ENCODE measurements around the gene ITPRIPL2. TPM values are rescaled to one million over a fixed set of nuclear protein-coding genes. Genes with fewer than 3 reads are reported as not detected.

Gene ITPRIPL2
- total and polyA plus RNA-seq, 2 of the 13 experiments (the other 11 are each of a cell fraction or from before 2014, with no cell fraction given) = 5.9 to 12.6 TPM

DNA sequence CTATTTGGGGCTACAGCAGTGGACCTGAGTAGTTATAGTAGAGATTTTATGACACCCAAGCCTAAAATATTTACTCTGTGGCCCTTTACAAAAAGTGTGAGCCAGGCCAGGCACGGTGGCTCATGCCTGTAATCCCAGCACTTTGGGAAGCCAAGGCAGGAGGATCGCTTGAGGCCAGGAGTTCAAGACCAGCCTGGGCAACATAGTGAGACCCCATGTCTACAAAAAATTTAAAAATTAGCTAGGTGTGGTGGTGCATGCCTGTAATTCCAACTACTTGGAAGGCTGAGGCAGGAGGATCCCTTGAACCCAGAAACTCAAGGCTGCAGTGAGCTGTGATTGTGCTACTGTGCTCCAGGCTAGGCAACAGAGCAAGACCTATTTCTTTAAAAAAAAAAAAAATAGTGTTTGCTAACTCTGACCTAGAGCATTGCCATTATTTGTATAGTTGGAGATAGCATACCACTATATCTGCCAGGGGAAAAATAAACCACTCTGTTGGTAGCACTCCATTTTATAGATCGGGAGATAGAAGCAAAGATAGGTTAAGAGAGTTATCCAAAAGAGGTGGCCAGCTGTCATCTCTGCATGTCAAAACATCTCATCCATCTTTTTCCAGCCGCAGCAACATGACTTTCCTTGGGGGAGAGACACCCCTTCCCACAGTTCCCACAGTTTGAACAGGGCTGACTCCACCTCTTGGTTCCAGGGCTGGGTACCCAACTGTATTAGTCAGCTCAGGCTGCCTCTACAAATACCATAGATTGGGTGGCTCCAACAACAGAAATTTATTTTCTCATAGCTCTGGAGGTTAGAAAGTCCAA, 3.0 kb upstream of the ITPRIPL2 start (continued):
- TF ChIP-seq, protein P1, sequence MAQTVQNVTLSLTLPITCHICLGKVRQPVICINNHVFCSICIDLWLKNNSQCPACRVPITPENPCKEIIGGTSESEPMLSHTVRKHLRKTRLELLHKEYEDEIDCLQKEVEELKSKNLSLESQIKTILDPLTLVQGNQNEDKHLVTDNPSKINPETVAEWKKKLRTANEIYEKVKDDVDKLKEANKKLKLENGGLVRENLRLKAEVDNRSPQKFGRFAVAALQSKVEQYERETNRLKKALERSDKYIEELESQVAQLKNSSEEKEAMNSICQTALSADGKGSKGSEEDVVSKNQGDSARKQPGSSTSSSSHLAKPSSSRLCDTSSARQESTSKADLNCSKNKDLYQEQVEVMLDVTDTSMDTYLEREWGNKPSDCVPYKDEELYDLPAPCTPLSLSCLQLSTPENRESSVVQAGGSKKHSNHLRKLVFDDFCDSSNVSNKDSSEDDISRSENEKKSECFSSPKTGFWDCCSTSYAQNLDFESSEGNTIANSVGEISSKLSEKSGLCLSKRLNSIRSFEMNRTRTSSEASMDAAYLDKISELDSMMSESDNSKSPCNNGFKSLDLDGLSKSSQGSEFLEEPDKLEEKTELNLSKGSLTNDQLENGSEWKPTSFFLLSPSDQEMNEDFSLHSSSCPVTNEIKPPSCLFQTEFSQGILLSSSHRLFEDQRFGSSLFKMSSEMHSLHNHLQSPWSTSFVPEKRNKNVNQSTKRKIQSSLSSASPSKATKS (CRISPR knock-in tag; IDR thresholded peaks at IDR 0.05) = no peak
- 0 out of 2 replicates have a peak, but pooled peaks have one; percentile 47 for TF ChIP-seq ZNF230 (CRISPR knock-in tag; IDR thresholded peaks at IDR 0.05)
- no peak for TF ChIP-seq NAIF1 (CRISPR knock-in tag; IDR thresholded peaks at IDR 0.05; ENCODE audit: borderline replicate concordance)
- TF ChIP-seq, protein P2, sequence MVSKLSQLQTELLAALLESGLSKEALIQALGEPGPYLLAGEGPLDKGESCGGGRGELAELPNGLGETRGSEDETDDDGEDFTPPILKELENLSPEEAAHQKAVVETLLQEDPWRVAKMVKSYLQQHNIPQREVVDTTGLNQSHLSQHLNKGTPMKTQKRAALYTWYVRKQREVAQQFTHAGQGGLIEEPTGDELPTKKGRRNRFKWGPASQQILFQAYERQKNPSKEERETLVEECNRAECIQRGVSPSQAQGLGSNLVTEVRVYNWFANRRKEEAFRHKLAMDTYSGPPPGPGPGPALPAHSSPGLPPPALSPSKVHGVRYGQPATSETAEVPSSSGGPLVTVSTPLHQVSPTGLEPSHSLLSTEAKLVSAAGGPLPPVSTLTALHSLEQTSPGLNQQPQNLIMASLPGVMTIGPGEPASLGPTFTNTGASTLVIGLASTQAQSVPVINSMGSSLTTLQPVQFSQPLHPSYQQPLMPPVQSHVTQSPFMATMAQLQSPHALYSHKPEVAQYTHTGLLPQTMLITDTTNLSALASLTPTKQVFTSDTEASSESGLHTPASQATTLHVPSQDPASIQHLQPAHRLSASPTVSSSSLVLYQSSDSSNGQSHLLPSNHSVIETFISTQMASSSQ (IDR thresholded peaks at IDR 0.05; ENCODE audit: low read depth) = no peak
- TF ChIP-seq, protein P2 (CRISPR knock-in tag; IDR thresholded peaks at IDR 0.05; ENCODE audit: borderline replicate concordance) = no peak
- TF ChIP-seq SETDB1 (CRISPR knock-in tag; IDR thresholded peaks at IDR 0.05; ENCODE audit: borderline replicate concordance) = no peak
- 0 out of 2 replicates have a peak, but pooled peaks have one; percentile 24 for TF ChIP-seq RFXANK (CRISPR knock-in tag; IDR thresholded peaks at IDR 0.05)
- TF ChIP-seq, protein P3, sequence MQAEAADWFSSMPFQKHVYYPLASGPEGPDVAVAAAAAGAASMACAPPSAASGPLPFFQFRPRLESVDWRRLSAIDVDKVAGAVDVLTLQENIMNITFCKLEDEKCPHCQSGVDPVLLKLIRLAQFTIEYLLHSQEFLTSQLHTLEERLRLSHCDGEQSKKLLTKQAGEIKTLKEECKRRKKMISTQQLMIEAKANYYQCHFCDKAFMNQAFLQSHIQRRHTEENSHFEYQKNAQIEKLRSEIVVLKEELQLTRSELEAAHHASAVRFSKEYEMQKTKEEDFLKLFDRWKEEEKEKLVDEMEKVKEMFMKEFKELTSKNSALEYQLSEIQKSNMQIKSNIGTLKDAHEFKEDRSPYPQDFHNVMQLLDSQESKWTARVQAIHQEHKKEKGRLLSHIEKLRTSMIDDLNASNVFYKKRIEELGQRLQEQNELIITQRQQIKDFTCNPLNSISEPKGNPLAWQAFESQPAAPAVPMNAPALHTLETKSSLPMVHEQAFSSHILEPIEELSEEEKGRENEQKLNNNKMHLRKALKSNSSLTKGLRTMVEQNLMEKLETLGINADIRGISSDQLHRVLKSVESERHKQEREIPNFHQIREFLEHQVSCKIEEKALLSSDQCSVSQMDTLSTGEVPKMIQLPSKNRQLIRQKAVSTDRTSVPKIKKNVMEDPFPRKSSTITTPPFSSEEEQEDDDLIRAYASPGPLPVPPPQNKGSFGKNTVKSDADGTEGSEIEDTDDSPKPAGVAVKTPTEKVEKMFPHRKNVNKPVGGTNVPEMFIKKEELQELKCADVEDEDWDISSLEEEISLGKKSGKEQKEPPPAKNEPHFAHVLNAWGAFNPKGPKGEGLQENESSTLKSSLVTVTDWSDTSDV (CRISPR knock-in tag; IDR thresholded peaks at IDR 0.05) = no peak
- TF ChIP-seq ZNF180 (CRISPR knock-in tag; IDR thresholded peaks at IDR 0.05; ENCODE audit: borderline replicate concordance, low read depth) = 0 out of 2 replicates have a peak, but pooled peaks have one; percentile 39
- no peak for TF ChIP-seq SMAD3 (CRISPR knock-in tag; IDR thresholded peaks at IDR 0.05)
- no peak for TF ChIP-seq PCBP1 (IDR thresholded peaks at IDR 0.05; ENCODE audit: borderline replicate concordance, low read depth, low read length)
- peak; percentile 67; the same call in 1 of the 2 replicates for TF ChIP-seq ZBTB8A (CRISPR knock-in tag; IDR thresholded peaks at IDR 0.05; ENCODE audit: borderline replicate concordance, low read depth)
- TF ChIP-seq ZNF550 (CRISPR knock-in tag; IDR thresholded peaks at IDR 0.05; ENCODE audit: borderline replicate concordance) = no peak
- TF ChIP-seq ZNF326 (CRISPR knock-in tag; IDR thresholded peaks at IDR 0.05; ENCODE audit: borderline replicate concordance) = no peak
- TF ChIP-seq, protein P4, sequence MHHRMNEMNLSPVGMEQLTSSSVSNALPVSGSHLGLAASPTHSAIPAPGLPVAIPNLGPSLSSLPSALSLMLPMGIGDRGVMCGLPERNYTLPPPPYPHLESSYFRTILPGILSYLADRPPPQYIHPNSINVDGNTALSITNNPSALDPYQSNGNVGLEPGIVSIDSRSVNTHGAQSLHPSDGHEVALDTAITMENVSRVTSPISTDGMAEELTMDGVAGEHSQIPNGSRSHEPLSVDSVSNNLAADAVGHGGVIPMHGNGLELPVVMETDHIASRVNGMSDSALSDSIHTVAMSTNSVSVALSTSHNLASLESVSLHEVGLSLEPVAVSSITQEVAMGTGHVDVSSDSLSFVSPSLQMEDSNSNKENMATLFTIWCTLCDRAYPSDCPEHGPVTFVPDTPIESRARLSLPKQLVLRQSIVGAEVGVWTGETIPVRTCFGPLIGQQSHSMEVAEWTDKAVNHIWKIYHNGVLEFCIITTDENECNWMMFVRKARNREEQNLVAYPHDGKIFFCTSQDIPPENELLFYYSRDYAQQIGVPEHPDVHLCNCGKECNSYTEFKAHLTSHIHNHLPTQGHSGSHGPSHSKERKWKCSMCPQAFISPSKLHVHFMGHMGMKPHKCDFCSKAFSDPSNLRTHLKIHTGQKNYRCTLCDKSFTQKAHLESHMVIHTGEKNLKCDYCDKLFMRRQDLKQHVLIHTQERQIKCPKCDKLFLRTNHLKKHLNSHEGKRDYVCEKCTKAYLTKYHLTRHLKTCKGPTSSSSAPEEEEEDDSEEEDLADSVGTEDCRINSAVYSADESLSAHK (CRISPR knock-in tag; IDR thresholded peaks at IDR 0.05; ENCODE audit: borderline replicate concordance) = no peak
- TF ChIP-seq ZBTB21 (CRISPR knock-in tag; IDR thresholded peaks at IDR 0.05) = no peak
- no peak for TF ChIP-seq ZNF329 (CRISPR knock-in tag; IDR thresholded peaks at IDR 0.05; ENCODE audit: low read depth)

Data from HepG2 (cell line).